ENCODE results near the gene NFIB. TPM values are rescaled to one million over a fixed set of nuclear protein-coding genes. Genes with fewer than 3 reads are reported as not detected.

NFIB gene
- total and polyA plus RNA-seq, 2 of the 13 experiments (the other 11 are each of a cell fraction or from before 2014, with no cell fraction given) = 0.98 to 4.6 TPM

GRCh38 chr9:14303100-14303499, 10.8 kb downstream of the NFIB start:
- Histone ChIP-seq H3K4me1 (ENCODE audit: insufficient read depth, low read length) (peaks cover 41% of the 10 kb centered on the region), H4K20me1 (ENCODE audit: insufficient read depth, low read length) (no peaks in the 10 kb centered on the region), H3K9ac (ENCODE audit: insufficient read depth, low read depth, low read length) (no peak overlapping the region), H3K79me2 (ENCODE audit: insufficient read depth, low read length) (no peaks in the 10 kb centered on the region), H2AFZ (ENCODE audit: low read length) (no peak overlapping the region), H3K36me3 (replicated peaks in 1 of 2; ENCODE audit: control insufficient read depth in 1 of 2, insufficient read depth in 2 of 2, low read length in 2 of 2) (no peaks in the 10 kb centered on the region), H3K4me2 (ENCODE audit: low read depth, low read length) (no peak overlapping the region), H3K27me3 (ENCODE audit: control insufficient read depth in 1 of 2, insufficient read depth in 2 of 2, low read length in 2 of 2) (no peaks in the 10 kb centered on the region), H3K9me3 (ENCODE audit: low read length) (no peaks in the 10 kb centered on the region), H3K4me3 (replicated peaks in 1 of 3; ENCODE audit: insufficient read depth in 1 of 3, low read depth in 2 of 3, low read length in 3 of 3) (no peak overlapping the region), H3K27ac (ENCODE audit: extremely low read length, insufficient read depth, low read length) (no peak overlapping the region)
- TF ChIP-seq ZNF446 (CRISPR knock-in tag; IDR thresholded peaks at IDR 0.05) (no peak), MXD4 (CRISPR knock-in tag; IDR thresholded peaks at IDR 0.05) (no peak), PCBP1 (IDR thresholded peaks at IDR 0.05; ENCODE audit: borderline replicate concordance, low read depth, low read length) (no peak), HNRNPK (IDR thresholded peaks at IDR 0.05; ENCODE audit: low read depth, low read length, poor library complexity, severe bottlenecking) (no peak), JARID2 (CRISPR knock-in tag; IDR thresholded peaks at IDR 0.05; ENCODE audit: insufficient replicate concordance) (no peak), USF2 (IDR thresholded peaks at IDR 0.05; ENCODE audit: low read depth, low read length) (no peak), USF2 (CRISPR knock-in tag; IDR thresholded peaks at IDR 0.05; ENCODE audit: borderline replicate concordance) (no peak), CERS6 (CRISPR knock-in tag; IDR thresholded peaks at IDR 0.05) (no peak), TOPORS (CRISPR knock-in tag; IDR thresholded peaks at IDR 0.05) (no peak)
- 88% methylated on average over 2 of the region's 2 CpGs for WGBS (ENCODE audit: low lambda C conversion rate)
- BruUV-seq (replicated peaks) = no TSS peak
- intact Hi-C loops (cut with micrococcal nuclease; ENCODE audit: unreplicated experiment) (no loop called here), in situ Hi-C loops (cut with HindIII; ENCODE audit: extremely low pct_ligation_motif_present, low pct_unique_long_range_greater_than_20kb) (no loop called here)
- CTCF ChIA-PET (ENCODE audit: low intra/inter-chr PET ratio, low total read pairs) = no interaction called here
- POLR2A ChIA-PET = no interaction called here
- no peak for DNase-seq (ENCODE audit: low spot score)
- no peak for FAIRE-seq
- ATAC-seq = no peak

Data from HepG2 (cell line).